GM18526 (cell line): ENCODE data around the gene LYZL2.

Source experiments
- POLR2A ChIP-seq: IDR thresholded peaks from 3 replicates; pipeline ENCODE4 v1.6.1; 2011; ENCODE audit not compliant: insufficient read length; ENCODE audit errors: extremely low read depth

The LYZL2 gene

GRCh38 chr10:30629653-30630052 lies at the start of gene LYZL2:
LYZL2 (minus strand) TSS chr10:30629753; CDS start chr10:30626915, 2,838 bp downstream.
- no peak for TF ChIP-seq POLR2A

GRCh38 chr10:30675791-30676718 lies 46.5 kb upstream of the LYZL2 start:
- TF ChIP-seq POLR2A, result no peak

GRCh38 chr10:30674796-30675195 lies 45.2 kb upstream of the LYZL2 start:
- TF ChIP-seq POLR2A, result no peak

GRCh38 chr10:30671026-30671616 lies 41.6 kb upstream of the LYZL2 start:
- TF ChIP-seq POLR2A, result no peak

- no peak for TF ChIP-seq POLR2A
Measured at GRCh38 chr10:30662814-30663213, 33.3 kb upstream of the LYZL2 start.

- no peak for TF ChIP-seq POLR2A
Measured at GRCh38 chr10:30656233-30656632, 26.7 kb upstream of the LYZL2 start.

- no peak for TF ChIP-seq POLR2A
Measured at GRCh38 chr10:30647089-30647488, 17.5 kb upstream of the LYZL2 start.

GRCh38 chr10:30645340-30645827 lies 15.8 kb upstream of the LYZL2 start:
- TF ChIP-seq POLR2A, result no peak

GRCh38 chr10:30639946-30640786 lies 10.6 kb upstream of the LYZL2 start:
- no peak for TF ChIP-seq POLR2A

- TF ChIP-seq POLR2A, result no peak
Measured at GRCh38 chr10:30637881-30638467, 8.4 kb upstream of the LYZL2 start.

- TF ChIP-seq POLR2A, result no peak
Measured at GRCh38 chr10:30631188-30631587, 1.6 kb upstream of the LYZL2 start.

- no peak for TF ChIP-seq POLR2A
Measured at GRCh38 chr10:30630571-30630970, 1.0 kb upstream of the LYZL2 start.

- no peak for TF ChIP-seq POLR2A
Measured at GRCh38 chr10:30625080-30625479, 4.5 kb downstream of the LYZL2 start.

- no peak for TF ChIP-seq POLR2A
Measured at GRCh38 chr10:30619966-30620365, 9.6 kb downstream of the LYZL2 start.

- no peak for TF ChIP-seq POLR2A
Measured at GRCh38 chr10:30617070-30617469, 12.5 kb downstream of the LYZL2 start.
